GM18519 (cell line): ENCODE data around the gene SLC36A1.

Experiments
- ATAC-seq: cut with Tn5 transposase; IDR thresholded peaks from one replicate; pipeline ENCODE4 v1.9.1; 2021; ENCODE audit warnings: mild to moderate bottlenecking, moderate library complexity; ENCODE audit not compliant: unreplicated experiment, low FRiP score

The SLC36A1 gene

GRCh38 chr5:151523335-151523734 is 75.9 kb downstream of the SLC36A1 start:
- peak; percentile 85 for ATAC-seq

GRCh38 chr5:151528153-151528552 is 80.8 kb downstream of the SLC36A1 start:
- no peak for ATAC-seq

- no peak for ATAC-seq
Observed at GRCh38 chr5:151528996-151529395, 81.6 kb downstream of the SLC36A1 start.

GRCh38 chr5:151531581-151531980 is 84.2 kb downstream of the SLC36A1 start:
- no peak for ATAC-seq

- ATAC-seq: no peak
Observed at GRCh38 chr5:151532416-151532815, 85.0 kb downstream of the SLC36A1 start.

DNA sequence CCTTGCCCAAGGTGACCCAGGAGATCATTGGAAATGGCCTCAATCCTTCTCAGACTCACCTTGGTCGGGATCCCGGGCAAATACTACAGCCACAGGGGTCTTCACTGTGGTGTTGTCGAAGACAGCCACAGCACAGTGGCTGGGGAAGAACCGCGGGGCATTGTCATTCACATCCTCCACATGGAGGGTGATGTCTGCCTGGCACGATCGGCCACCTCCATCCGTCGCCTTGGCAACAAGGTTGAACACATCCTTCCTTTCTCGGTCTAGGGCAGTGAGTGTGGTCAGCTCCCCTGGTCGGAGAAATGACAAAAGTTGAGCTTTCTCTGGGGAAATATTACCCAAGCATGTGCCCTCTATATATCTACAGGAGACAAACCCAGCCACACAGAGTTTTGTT is 86.9 kb downstream of the SLC36A1 start:
- no peak for ATAC-seq

GRCh38 chr5:151537044-151537443 is 89.6 kb downstream of the SLC36A1 start:
- no peak for ATAC-seq

GRCh38 chr5:151541571-151541970 is 94.2 kb downstream of the SLC36A1 start:
- no peak for ATAC-seq
